Motor neuron (in vitro differentiated cells): ENCODE results near the gene PRRC1. TPM values are rescaled to one million over a fixed set of nuclear protein-coding genes. Genes with fewer than 3 reads are reported as not detected.

Experiments used
- ATAC-seq, 8 experiments: fragments of 200-7000 bp; cut with Tn5 transposase; replicated peaks in 6 of 8; 2 replicates each; pipeline ENCODE4 v1.8.0; 2021; ENCODE audit warnings: mild to moderate bottlenecking in 8 of 8, moderate library complexity in 8 of 8
- H3K27ac ChIP-seq, 2 donors: fragments of 250-450 bp; sonication (Bioruptor Pico); 2 replicates each; pipeline ENCODE4 v1.9.0; 2021; ENCODE audit warnings: antibody characterized with exemption in 2 of 2, mild to moderate bottlenecking in 2 of 2, moderate library complexity in 1 of 2
- H3K4me1 ChIP-seq, 2 donors: fragments of 250-450 bp; sonication (Bioruptor Pico); replicated peaks in 1 of 2; 2 replicates each; pipeline ENCODE4 v1.6.1; 2021; ENCODE audit warnings: antibody characterized with exemption in 2 of 2, mild to moderate bottlenecking in 2 of 2, moderate library complexity in 1 of 2
- H3K4me3 ChIP-seq, 5 donors: fragments of 250-450 bp; sonication (Bioruptor Pico); 2 replicates each; pipeline ENCODE4 v1.9.0; 2021; ENCODE audit warnings: antibody characterized with exemption in 5 of 5, mild to moderate bottlenecking in 5 of 5, moderate library complexity in 4 of 5
- WGBS, 10 experiments: fragments of 450-650 bp; shearing (Covaris generic); methylation state at CpG; one replicate each; pipeline ENCODE4 v1.0.0; 2022; 5-methylcytosine and 5-hydroxymethylcytosine counted together
- in situ Hi-C, 9 experiments: fragments of 400-800 bp; cut with MboI; loops; one replicate each; pipeline ENCODE4 v1.15.0; 2021; ENCODE audit warnings: low sequenced_read_pairs in 9 of 9, low pct_unique_long_range_greater_than_20kb in 2 of 9; ENCODE audit not compliant: unreplicated experiment in 9 of 9
- total RNA-seq, 8 experiments: library from RNA; unstranded; fragments of 300-600 nt; gene quantifications; 2 replicates each; pipeline versions ENCODE4 v1.2.3 to v1.2.4, GENCODE V29; 2022

Gene PRRC1
- total RNA-seq, 8 experiments from 2014 or later = 41.2 to 107 (median 56.2) TPM

GRCh38 chr5:127586811-127587210 lies 69.4 kb downstream of the PRRC1 start:
- in situ Hi-C loops = loop anchor here in 1 of 9 experiments (25.0 kb wide), 1 partner anchor 625 kb away; no protein-coding TSS in a partner anchor
- Histone ChIP-seq H3K27ac (peak overlapping the region in 1 of 2 donors; percentile 57), H3K4me3 (no peak overlapping the region), H3K4me1 (peaks cover 11 to 32% of the 10 kb centered on the region in 2 donors)
- ATAC-seq = peak in 2 of 8 experiments; percentile 8 to 22

DNA sequence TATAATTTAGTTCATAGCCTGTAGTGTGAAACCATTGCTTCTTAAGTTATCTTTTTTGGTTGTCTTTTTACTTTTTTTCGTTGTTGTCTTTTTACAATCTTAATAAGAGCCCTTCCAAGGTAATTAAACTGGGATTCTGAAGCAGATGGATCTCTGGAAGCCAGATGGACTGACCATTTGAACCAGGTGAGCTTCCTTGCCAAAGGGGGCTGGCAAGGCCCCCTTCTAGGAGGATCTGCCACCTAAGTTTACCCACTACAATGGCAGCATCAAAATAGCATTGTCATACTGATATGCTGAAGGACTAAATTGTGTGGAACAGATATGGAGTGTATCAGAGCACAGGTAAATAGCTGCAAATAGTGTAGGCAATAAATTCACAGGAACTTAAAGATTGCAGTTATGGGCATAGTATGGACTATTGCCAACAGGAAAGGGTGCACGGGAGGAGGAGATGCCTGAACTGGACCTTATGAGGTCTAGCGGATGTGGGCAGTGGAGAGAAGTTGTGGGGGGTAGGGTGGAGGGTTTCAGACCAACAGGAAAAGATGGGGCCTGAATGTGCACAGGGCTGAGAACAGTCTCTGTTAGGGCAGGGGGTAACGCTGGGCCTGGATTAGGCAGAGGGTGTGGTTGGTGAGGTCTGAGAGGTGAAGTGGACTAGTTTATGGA lies 69.9 kb downstream of the PRRC1 start:
- 0 to 100% (median 83%) methylated on average over 1 to 4 of the region's 4 CpGs; no CpG with 5 or more reads in 1 of the 10 experiments for WGBS, 10 experiments
- Histone ChIP-seq H3K4me1 (peaks cover 11 to 32% of the 10 kb centered on the region in 2 donors), H3K27ac (peak overlapping the region in 1 of 2 donors; percentile 57), H3K4me3 (no peak overlapping the region)
- ATAC-seq = no peak
- in situ Hi-C loops = loop anchor here in 1 of 9 experiments (25.0 kb wide), 1 partner anchor 625 kb away; no protein-coding TSS in a partner anchor

- ATAC-seq = no peak
- H3K4me1 ChIP-seq = peaks cover 11 to 32% of the 10 kb centered on the region in 2 donors
- in situ Hi-C loops = loop anchor here in 1 of 9 experiments (25.0 kb wide), 1 partner anchor 624 kb away; no protein-coding TSS in a partner anchor
- H3K4me3 ChIP-seq = no peak overlapping the region
- no peak overlapping the region for H3K27ac ChIP-seq
- 50 to 100% methylated on average over 1 of the region's 1 CpG; no CpG with 5 or more reads in 8 of the 10 experiments for WGBS, 10 experiments
Measured at GRCh38 chr5:127588368-127588767, 70.9 kb downstream of the PRRC1 start.

DNA sequence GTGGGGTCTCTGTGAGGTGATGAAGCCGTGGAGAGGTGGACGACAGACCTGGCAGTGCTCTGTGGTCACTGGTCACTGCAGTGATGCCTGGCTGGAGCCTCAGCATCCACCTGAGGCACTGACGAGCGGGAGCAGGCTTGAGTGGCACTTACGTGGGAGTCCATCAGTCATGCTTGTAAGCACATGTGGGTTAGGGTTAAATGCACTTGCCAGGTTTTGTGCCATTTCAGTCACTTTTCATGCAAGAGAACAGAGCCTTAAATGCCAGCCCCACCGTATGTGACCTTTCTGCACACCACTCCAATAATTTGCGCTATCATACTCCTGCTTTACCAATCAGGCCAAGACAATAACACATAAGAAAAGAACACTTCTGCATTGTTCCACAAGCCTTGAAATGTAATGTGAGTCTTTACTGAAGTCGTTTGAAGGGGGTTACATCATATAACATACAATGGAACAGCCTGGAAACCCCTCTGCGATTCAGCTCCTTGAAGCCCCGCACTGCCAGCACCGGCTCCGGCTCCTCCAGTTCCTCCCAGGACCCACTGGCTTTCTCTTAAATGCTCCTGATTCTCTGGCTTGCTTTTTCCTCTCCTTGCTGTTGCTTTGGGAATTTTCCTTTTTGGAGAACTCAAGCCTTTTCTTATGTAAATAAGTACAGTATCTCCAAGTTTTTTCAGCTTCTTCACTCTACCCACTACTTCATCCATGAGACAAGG lies 72.0 kb downstream of the PRRC1 start:
- no peak for ATAC-seq
- H3K27ac ChIP-seq = no peak overlapping the region
- H3K4me1 ChIP-seq = peaks cover 11 to 32% of the 10 kb centered on the region in 2 donors
- 42 to 100% (median 78%) methylated on average over 1 to 10 of the region's 12 CpGs; no CpG with 5 or more reads in 1 of the 10 experiments for WGBS, 10 experiments
- in situ Hi-C loops = loop anchor here in 1 of 9 experiments (25.0 kb wide), 1 partner anchor 623 kb away; no protein-coding TSS in a partner anchor
- no peak overlapping the region for H3K4me3 ChIP-seq

DNA sequence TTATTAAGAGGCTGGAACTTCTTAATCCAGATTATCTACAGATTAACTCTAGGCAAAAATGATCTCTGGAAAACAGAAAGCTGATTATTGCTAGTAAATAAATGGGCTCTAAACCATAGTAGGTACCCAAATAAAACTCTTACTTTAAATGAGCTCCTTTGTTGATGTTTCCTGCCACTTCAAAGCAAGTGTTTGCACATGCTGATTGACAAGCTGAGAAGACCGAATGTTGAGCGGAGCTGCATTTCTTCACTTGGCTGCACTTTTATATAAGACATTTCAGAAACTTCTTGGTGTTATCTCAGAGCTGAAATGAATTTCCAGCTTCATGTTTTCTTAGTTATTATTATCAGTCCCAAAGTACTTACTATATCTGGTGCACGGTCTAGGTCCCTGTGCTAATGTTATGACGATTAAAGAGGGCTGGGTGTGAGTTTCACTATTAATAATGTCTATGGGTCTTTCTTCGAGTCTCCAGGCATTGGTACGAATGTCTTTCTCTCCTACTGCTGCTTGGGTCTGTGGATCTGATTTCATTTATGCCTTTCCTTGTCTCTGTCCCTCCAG lies 72.8 kb downstream of the PRRC1 start:
- no peak overlapping the region for H3K27ac ChIP-seq
- ATAC-seq = no peak
- 0 to 94% (median 84%) methylated on average over 2 to 6 of the region's 6 CpGs for WGBS, 10 experiments
- no peak overlapping the region for H3K4me3 ChIP-seq
- peaks cover 11 to 31% of the 10 kb centered on the region in 2 donors for H3K4me1 ChIP-seq
- in situ Hi-C loops = loop anchor here in 1 of 9 experiments (25.0 kb wide), 1 partner anchor 622 kb away; no protein-coding TSS in a partner anchor

DNA sequence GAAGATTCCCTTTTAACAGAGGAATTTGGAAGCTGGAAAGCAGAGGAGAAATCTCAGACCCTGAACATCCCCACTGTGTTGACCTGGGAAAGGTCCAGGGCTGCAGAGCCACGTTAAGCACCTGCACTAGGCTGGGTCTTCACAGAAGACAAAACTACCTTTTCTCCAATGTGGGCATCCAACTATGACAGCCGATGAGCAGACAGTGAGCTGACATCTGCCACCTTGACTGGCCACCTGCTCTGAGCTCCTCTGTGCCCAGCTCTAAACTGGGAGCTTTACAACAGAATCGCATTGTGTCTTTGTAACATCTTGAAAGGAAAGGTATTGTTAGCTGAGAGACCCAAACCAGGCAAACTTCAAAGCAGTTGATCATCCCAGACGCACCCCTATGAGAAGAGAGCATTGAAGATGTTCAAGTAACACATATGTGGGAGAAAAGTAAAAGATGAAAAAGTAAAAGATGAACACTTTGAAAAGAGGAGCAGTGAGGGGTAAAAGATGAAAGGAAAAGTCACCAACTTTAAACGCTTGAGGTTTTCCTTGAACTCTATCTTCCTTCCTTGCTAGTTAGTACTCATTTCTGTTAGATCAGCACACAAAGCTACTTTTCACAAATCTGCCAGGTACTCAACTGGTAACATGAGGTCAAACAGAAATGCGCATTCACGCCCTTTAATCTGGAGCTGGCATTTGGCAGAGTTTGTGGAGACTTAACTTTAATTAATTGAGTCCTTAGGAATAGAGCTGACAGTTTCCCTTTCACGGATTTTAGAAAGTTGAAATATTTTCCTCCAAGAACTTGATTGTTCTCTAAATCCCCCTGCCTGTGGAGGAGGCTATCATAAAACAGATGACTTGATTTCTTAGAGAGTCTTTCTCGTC lies 78.3 kb downstream of the PRRC1 start:
- no peak for ATAC-seq
- no peak overlapping the region for H3K4me3 ChIP-seq
- 30 to 86% (median 63%) methylated on average over 1 to 8 of the region's 9 CpGs for WGBS, 10 experiments
- H3K27ac ChIP-seq = no peak overlapping the region
- peaks cover 2 to 8% of the 10 kb centered on the region in 2 donors for H3K4me1 ChIP-seq
- in situ Hi-C loops = loop anchor here in 1 of 9 experiments (25.0 kb wide), 1 partner anchor 617 kb away; no protein-coding TSS in a partner anchor

GRCh38 chr5:127596501-127596900 lies 79.1 kb downstream of the PRRC1 start:
- in situ Hi-C loops = loop anchor here in 1 of 9 experiments (25.0 kb wide), 1 partner anchor 616 kb away; no protein-coding TSS in a partner anchor
- ATAC-seq = no peak

DNA sequence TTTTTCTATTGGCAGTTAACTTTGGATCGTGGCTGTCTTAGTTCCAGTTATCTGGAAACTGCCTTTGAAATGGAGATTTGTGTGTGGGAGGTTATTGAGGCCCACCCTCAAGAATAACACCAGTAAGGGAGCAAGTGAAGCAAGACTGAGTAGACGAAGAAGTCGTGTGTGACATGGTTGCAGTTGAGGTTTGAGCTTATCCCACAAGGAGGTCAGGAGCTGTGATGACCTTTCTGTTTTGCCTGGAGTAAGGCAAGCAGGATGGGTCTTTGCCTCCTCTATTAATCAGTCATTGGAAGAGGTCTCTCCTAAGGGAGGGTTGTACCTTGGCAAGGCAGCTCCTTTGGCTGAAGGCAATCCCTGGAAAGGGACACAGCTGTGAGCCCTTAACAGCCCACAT lies 81.9 kb downstream of the PRRC1 start:
- peak in 1 of 8 experiments; percentile 33 for ATAC-seq
- in situ Hi-C loops = loop anchor here in 1 of 9 experiments (25.0 kb wide), 1 partner anchor 613 kb away; no protein-coding TSS in a partner anchor
- Histone ChIP-seq H3K27ac (no peak overlapping the region), H3K4me3 (no peak overlapping the region), H3K4me1 (peaks cover 20 to 26% of the 10 kb centered on the region in 2 donors)
- WGBS, 10 experiments = 33 to 80% (median 60%) methylated on average over 1 to 3 of the region's 3 CpGs; no CpG with 5 or more reads in 3 of the 10 experiments

More at GRCh38 chr5:127596501-127596900, 79.1 kb downstream of the PRRC1 start:
- Histone ChIP-seq H3K27ac (no peak overlapping the region), H3K4me3 (no peak overlapping the region), H3K4me1 (peaks cover 2 to 11% of the 10 kb centered on the region in 2 donors)
- WGBS, 10 experiments = 90 to 100% (median 98%) methylated on average over 1 to 3 of the region's 3 CpGs; no CpG with 5 or more reads in 6 of the 10 experiments

- Histone ChIP-seq H3K4me3 (no peak overlapping the region), H3K27ac (no peak overlapping the region), H3K4me1 (peaks cover 20 to 26% of the 10 kb centered on the region in 2 donors)
- in situ Hi-C loops = loop anchor here in 1 of 9 experiments (25.0 kb wide), 1 partner anchor 612 kb away; no protein-coding TSS in a partner anchor
- 60 to 100% (median 80%) methylated on average over 1 to 4 of the region's 4 CpGs; no CpG with 5 or more reads in 2 of the 10 experiments for WGBS, 10 experiments
- ATAC-seq = no peak
Measured at GRCh38 chr5:127599847-127600246, 82.4 kb downstream of the PRRC1 start.

DNA sequence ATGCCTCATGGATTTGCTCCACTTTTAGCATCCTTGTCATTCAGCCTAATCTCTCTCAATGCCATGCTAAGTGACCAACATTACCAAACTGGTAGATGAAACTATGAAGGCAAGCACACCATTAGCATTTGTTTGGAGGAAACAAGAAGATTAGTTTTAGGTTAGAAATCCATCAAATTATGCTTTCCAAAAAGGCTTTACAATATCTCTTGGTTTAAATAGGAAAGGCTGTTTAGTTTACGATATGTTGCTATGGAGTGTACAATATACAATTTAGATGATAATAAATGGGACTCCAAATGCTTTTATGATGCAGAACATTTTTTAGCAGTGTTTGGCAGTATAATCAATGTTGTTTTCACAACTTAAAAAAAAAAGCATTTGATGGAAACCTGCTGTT lies 83.7 kb downstream of the PRRC1 start:
- H3K4me3 ChIP-seq = no peak overlapping the region
- in situ Hi-C loops = no loop called here
- 22 to 100% (median 88%) methylated on average over 1 of the region's 1 CpG; no CpG with 5 or more reads in 1 of the 10 experiments for WGBS, 10 experiments

DNA sequence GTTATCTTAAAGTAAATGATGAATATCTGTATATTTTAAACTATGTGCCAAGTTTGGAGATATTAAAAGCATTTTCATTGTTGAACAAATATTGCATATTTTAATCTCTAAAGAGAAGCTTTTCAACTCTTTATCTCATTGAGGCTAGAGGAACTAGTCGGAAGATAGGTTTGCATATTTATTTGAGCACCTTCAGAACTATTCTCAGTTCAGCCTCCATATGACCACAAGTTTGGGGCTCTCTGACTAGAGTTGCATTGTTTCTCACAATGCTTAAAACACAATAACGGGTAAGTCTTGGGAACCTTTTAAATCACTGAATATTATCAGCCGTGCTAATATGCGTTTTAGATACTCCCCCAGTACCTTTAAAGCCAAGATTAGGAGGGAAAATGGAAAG lies 84.2 kb downstream of the PRRC1 start:
- Histone ChIP-seq H3K4me1 (peaks cover 18% of the 10 kb centered on the region in 2 donors), H3K27ac (no peak overlapping the region), H3K4me3 (no peak overlapping the region)
- WGBS, 10 experiments = 43 to 100% (median 85%) methylated on average over 3 to 4 of the region's 4 CpGs
- in situ Hi-C loops = no loop called here
- ATAC-seq = no peak

More for the DNA sequence above, 83.7 kb downstream of the PRRC1 start:
- Histone ChIP-seq H3K27ac (no peak overlapping the region), H3K4me1 (peaks cover 18 to 20% of the 10 kb centered on the region in 2 donors)
- no peak for ATAC-seq

GRCh38 chr5:127602481-127602880 lies 85.0 kb downstream of the PRRC1 start:
- Histone ChIP-seq H3K4me3 (no peak overlapping the region), H3K4me1 (peaks cover 18% of the 10 kb centered on the region in 2 donors), H3K27ac (no peak overlapping the region)
- in situ Hi-C loops = no loop called here
- WGBS, 10 experiments = 80 to 100% (median 100%) methylated on average over 2 to 3 of the region's 3 CpGs; no CpG with 5 or more reads in 5 of the 10 experiments
- ATAC-seq = no peak
